ENCODE data around the gene CPNE9.

DNA sequence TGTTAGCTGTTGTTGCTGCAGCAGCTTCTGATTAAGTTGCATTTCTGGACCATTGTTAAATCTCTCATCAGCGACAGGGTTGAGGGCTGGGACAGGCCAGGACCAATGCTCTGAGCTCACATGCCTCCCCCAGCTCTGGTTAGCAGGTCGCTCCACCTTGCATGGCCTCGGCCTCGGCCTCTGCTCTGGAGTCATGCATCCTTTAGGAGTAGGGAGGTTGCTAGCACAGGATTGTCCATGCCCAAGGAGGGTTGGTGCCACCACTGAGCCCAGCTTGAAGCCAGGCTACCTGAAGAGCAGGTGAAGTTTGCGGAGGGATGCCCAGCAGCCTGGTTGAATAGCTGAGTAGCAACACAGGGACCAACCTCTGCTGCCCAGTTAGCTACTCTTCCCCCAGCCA, 11.2 kb upstream of the CPNE9 start:
- TF ChIP-seq ZNF709 (CRISPR knock-in tag; IDR thresholded peaks at IDR 0.05) (no peak), ZBTB1 (CRISPR knock-in tag; IDR thresholded peaks at IDR 0.05; ENCODE audit: borderline replicate concordance) (no peak), EP300 (IDR thresholded peaks at IDR 0.05; ENCODE audit: low read depth in 2 of 2, low read length in 2 of 2) (no peak), EP300 (CRISPR knock-in tag; IDR thresholded peaks at IDR 0.05; ENCODE audit: borderline replicate concordance) (no peak), NCOA1 (CRISPR knock-in tag; IDR thresholded peaks at IDR 0.05) (no peak), ZSCAN9 (CRISPR knock-in tag; IDR thresholded peaks at IDR 0.05; ENCODE audit: borderline replicate concordance) (no peak), ELF3 (CRISPR knock-in tag; IDR thresholded peaks at IDR 0.05) (no peak), POLR2A (IDR thresholded peaks at IDR 0.05; ENCODE audit: insufficient read depth in 1 of 2, low read depth in 2 of 2, low read length in 2 of 2) (no peak), ZNF562 (CRISPR knock-in tag; IDR thresholded peaks at IDR 0.05; ENCODE audit: borderline replicate concordance) (no peak), FOXA3 (CRISPR knock-in tag; IDR thresholded peaks at IDR 0.05) (no peak), ZNF616 (CRISPR knock-in tag; IDR thresholded peaks at IDR 0.05; ENCODE audit: low read depth) (no peak)
- TF ChIP-seq, protein P1, sequence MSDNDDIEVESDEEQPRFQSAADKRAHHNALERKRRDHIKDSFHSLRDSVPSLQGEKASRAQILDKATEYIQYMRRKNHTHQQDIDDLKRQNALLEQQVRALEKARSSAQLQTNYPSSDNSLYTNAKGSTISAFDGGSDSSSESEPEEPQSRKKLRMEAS (IDR thresholded peaks at IDR 0.05) = no peak
- TF ChIP-seq, protein P2, sequence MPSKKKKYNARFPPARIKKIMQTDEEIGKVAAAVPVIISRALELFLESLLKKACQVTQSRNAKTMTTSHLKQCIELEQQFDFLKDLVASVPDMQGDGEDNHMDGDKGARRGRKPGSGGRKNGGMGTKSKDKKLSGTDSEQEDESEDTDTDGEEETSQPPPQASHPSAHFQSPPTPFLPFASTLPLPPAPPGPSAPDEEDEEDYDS (CRISPR knock-in tag; IDR thresholded peaks at IDR 0.05) = no peak

Data from HepG2 (cell line).